H7 (cell line): ENCODE results near the gene CHAC1. TPM values are rescaled to one million over a fixed set of nuclear protein-coding genes. Genes with fewer than 3 reads are reported as not detected.

ENCODE experiments used
- DNase-seq: peaks from one replicate; pipeline ENCODE4 v3.0.0; 2012
- H3K27me3 ChIP-seq: 2 replicates; pipeline ENCODE4 v1.6.0; 2011; ENCODE audit warnings: mild to moderate bottlenecking, low read length; ENCODE audit not compliant: control insufficient read depth, insufficient read depth
- H3K36me3 ChIP-seq: replicated peaks from 2 replicates; pipeline ENCODE4 v1.5.1; 2011; ENCODE audit warnings: low read length; ENCODE audit not compliant: control insufficient read depth, insufficient read depth
- H3K4me3 ChIP-seq: 2 replicates; pipeline ENCODE4 v1.5.1; 2011; ENCODE audit warnings: low read depth, mild to moderate bottlenecking, control low read depth, low read length, moderate library complexity; ENCODE audit not compliant: insufficient read depth
- total RNA-seq: library from RNA; depleted of rRNA; stranded (reverse); fragments of >200 nt; shearing (Covaris generic); gene quantifications from 2 replicates; pipeline ENCODE4 v1.2.3, GENCODE V29; 2014; rRNA removed

Gene CHAC1, protein sequence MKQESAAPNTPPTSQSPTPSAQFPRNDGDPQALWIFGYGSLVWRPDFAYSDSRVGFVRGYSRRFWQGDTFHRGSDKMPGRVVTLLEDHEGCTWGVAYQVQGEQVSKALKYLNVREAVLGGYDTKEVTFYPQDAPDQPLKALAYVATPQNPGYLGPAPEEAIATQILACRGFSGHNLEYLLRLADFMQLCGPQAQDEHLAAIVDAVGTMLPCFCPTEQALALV
- 30.1 and 39.7 TPM in 2 replicates for total RNA-seq

- DNase-seq: peak; percentile 100
- Histone ChIP-seq H3K4me3 (peak within 1 kb of the TSS; percentile 95), H3K36me3 (peaks cover 18% of the 10 kb centered on the region), H3K27me3 (peaks cover 1% of the 10 kb centered on the region; the same call in 1 of the 2 replicates)
These were observed at the start of gene CHAC1 for GRCh38 chr15:40952901-40953712. TSS of gene CHAC1 (plus strand) at chr15:40953471. CDS start at chr15:40953584, 113 bp downstream.

- Histone ChIP-seq H3K27me3 (no peaks in the 10 kb centered on the region), H3K36me3 (peaks cover 23% of the 10 kb centered on the region), H3K4me3 (no peak overlapping the region)
- DNase-seq: peak; percentile 4
These were observed 48.6 kb upstream of the CHAC1 start for GRCh38 chr15:40904552-40905201.

DNA sequence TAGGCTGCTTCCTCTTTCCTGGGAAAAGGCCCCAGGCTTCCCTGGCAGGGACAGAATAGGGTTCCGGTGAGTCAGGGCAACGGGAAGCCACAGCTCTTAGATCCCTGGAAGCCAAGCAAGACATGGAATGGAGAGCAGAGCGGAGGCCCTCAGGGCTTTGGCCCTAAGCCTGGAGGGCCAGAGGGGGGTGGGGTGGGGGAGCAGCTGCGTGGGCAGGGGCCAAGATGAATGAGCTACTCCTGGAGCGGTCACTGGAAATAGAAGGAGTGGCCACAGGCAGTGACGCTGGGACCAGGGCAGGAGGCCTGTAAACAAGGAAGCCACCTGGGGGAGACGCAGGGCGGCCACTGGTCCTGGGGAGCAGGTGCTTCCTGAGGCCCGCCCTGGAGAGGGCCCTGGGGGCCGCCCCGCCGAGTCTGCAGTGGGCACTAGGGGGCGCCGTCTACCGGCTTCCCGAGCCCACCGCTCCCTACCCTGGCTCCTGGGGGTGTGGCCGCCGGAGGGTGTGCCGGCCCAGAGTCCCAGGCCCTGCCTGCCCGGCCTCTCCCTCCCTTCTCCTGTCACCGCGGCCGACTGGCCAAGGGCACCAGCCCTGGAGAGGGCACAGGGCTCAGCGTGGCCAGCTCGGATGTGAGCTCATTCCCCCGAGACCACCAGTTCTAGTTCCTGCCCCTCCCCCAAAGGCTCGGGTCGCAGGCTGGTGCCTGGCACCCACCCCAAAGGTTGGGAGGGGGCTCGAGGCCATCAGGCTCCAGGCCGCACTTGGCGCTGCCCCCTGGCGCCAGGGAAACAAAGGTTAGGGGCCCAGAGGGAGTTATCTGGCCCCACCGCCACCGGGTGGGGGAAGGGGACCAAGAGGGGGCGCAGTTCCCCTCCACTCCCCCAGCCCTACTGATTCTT lies 46.9 kb upstream of the CHAC1 start:
- Histone ChIP-seq H3K36me3 (peaks cover 11% of the 10 kb centered on the region), H3K27me3 (no peaks in the 10 kb centered on the region), H3K4me3 (peak overlapping the region; percentile 47)
- DNase-seq: peak; percentile 99

DNA sequence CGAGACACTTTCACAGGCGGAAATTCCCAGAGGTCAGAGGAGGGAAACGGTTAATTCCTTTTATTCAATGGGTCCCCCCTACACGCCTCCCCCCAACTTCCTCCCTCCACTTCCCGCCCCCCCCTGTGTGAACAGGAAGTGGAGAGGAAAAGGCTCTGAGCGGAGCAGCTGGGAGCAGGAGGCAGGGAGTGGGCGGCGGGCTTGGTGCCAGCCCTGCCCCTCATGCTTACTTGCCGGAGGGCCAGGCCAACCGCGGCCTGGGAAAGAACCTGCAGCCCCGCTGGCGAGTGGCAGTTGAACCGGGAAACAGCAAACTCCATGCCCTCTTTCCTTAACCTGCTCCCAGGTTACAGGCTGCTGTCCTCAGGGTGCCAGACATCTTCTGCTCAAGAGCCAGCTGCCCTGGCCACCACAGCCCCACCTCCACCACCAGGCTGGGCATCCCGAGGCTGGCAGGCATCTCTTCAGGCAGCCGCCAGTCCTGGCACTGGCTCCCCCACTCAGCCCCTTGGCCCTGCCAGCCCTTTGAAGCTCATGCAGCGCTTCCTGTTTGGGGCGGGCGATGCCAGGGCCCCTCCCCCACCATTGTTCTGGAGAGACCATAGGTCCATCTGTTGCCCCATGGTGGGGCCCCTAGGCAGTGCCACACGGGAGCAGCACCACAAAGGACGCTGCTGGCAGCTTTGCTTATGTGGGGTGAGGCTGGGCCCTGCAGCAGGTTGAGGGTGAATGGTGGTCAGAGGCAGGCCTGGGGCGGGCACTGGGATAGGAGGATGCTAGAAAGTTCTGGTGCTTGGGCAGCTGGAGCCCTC lies 46.1 kb upstream of the CHAC1 start:
- Histone ChIP-seq H3K36me3 (peaks cover 11% of the 10 kb centered on the region), H3K27me3 (no peaks in the 10 kb centered on the region), H3K4me3 (peak overlapping the region; percentile 47)
- DNase-seq: peak; percentile 50

GRCh38 chr15:40908095-40908494 lies 45.2 kb upstream of the CHAC1 start:
- Histone ChIP-seq H3K27me3 (no peaks in the 10 kb centered on the region), H3K36me3 (peaks cover 9% of the 10 kb centered on the region), H3K4me3 (no peak overlapping the region)
- DNase-seq: no peak

DNA sequence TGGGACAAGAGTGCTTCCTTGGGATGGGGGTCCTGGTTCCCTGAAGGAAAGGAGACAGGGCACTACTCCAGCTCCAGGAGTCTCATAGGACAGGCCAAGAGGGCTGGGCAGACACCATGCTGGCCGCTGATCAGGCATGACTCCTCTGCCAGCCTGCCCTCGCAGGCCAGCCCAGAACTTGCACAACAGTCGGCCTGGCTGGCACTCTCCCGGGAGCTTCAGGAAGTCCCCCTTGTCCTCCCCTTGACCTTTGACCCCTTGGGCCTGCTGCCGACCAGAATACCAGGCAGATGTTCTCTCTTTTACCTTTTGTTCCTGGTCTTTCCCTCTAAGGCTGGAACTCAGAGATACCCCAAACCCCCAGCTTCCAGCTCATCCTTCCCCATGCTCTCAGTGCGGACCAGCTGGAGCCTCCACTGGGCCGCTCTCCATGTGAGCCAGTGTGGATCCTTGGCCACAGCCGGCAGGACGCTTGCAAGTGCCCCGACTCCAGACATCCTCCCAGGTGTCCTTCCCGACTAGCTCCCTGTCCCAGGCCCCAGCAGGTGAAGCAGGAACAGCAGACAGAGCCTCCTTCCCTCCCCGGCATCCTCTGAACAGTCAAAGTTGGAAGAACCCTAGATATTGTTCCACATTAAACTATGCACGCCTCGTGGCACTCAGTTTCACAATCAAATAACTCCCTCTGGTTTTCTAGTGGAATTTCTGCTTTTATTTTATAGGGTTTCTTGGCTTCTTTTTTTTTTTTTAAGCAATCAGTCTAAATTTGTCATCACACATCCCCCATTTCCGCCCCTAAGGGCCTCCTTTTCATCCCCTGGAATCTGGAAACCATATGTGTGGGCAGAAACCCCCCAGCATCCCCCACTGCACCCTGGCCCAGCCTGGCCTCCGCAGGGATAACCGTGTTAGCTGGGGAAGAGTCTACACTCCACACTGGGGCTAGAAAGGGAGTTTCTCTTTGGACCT lies 43.3 kb upstream of the CHAC1 start:
- H3K27me3 ChIP-seq: no peaks in the 10 kb centered on the region
- DNase-seq: no peak
- H3K4me3 ChIP-seq: no peak overlapping the region
- H3K36me3 ChIP-seq: peaks cover under 1% of the 10 kb centered on the region; the same call in 1 of the 2 replicates

- Histone ChIP-seq H3K4me3 (no peak overlapping the region), H3K27me3 (no peaks in the 10 kb centered on the region), H3K36me3 (no peaks in the 10 kb centered on the region)
- peak; percentile 88 for DNase-seq
These were observed 42.1 kb upstream of the CHAC1 start for GRCh38 chr15:40911141-40911540.

DNA sequence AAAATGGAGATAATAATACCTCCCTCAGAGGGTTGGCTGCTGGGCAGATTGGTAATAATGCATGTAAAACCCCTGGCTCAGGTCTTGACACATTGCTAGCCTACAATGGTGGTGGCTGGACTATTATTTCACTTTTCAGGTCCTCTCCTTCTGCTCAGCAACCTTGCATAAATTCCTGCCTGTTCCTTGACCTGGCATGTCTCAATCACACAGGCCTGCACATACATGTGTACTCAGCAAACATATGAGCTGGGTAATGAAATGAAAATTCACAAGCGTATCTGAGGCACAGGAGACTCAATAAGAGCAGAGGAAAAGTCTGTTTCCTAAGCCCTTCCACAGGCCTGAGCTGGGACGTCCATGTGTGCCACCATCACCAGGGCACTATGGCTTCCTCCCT lies 41.6 kb upstream of the CHAC1 start:
- Histone ChIP-seq H3K27me3 (no peaks in the 10 kb centered on the region), H3K36me3 (no peaks in the 10 kb centered on the region), H3K4me3 (no peak overlapping the region)
- DNase-seq: no peak

- H3K27me3 ChIP-seq: no peaks in the 10 kb centered on the region; the same call in 1 of the 2 replicates
- DNase-seq: no peak
- H3K36me3 ChIP-seq: no peaks in the 10 kb centered on the region
- no peak overlapping the region for H3K4me3 ChIP-seq
These were observed 40.8 kb upstream of the CHAC1 start for GRCh38 chr15:40912478-40912877.

DNA sequence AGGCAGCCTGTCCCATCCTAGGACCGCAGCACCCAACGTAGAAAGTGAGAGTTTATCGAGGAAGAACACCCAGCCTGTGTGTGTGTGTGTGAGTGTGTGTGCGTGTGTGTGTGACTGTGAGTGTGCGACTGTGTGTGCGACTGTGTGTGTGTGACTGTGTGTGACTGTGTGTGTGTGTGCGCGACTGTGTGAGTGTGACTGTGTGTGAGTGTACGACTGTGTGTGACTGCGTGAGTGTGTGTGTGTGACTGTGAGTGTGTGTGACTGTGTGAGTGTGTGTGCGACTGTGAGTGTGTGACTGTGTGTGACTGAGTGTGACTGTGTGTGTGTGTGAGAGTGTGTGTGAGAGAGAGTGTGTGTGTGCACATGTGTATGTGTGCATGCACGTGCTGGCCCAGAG lies 39.3 kb upstream of the CHAC1 start:
- H3K36me3 ChIP-seq: no peaks in the 10 kb centered on the region
- no peak for DNase-seq
- no peak overlapping the region for H3K4me3 ChIP-seq
- H3K27me3 ChIP-seq: no peaks in the 10 kb centered on the region; the same call in 1 of the 2 replicates

DNA sequence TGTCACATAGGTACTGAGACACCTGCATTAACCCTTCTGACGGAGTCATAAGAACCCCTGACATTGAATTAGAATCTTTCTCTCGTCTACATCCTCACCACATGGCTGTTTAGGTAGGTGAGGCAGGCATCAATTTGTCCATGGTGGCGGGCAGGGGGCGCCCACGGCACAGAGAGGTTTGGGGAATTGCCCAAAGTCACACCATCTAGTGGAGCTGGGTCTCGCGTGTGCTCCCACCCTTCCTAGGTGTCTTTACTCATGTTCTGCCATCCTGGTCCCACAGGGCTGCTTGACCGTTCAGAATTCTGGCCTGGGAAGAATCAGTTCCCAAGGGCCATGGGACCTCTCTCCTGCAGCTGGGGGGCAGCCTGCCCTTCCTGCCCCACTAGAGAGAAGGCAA lies 38.8 kb upstream of the CHAC1 start:
- Histone ChIP-seq H3K27me3 (peaks cover 2% of the 10 kb centered on the region), H3K4me3 (no peak overlapping the region), H3K36me3 (no peaks in the 10 kb centered on the region)
- DNase-seq: peak; percentile 78

DNA sequence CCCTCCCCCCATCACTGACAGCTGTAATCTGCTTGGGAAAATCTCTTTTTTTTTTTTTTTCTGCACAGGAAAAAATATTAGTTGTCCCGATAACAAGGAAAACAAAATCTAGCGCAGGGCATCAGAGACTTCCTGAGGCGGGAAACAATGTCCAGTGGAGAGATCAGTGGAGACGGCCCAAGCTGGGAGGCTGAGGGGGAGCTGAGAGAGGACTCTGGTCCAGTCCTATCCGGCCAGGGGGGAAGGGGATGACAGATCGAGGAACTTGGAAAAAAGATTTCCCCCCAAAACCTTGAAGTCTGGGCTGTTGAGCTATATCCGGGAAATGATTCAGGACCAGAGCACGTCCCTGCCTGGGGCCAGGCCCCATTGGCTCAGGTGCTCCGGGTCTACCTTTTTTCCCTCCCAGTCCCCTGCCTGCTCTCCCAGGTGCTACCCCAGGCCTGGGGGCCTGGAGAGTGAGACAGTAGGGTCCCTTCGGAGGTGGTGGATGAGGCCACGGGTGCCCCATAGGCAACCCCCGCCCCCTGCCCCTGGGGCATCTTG lies 38.1 kb upstream of the CHAC1 start:
- Histone ChIP-seq H3K4me3 (no peak overlapping the region), H3K36me3 (no peaks in the 10 kb centered on the region), H3K27me3 (peaks cover 2% of the 10 kb centered on the region)
- no peak for DNase-seq
